Mesenteric fat pad (tissue), 1 donor: ENCODE results near the gene CFAP74. TPM values are rescaled to one million over a fixed set of nuclear protein-coding genes. Genes with fewer than 3 reads are reported as not detected.

ENCODE experiments used
- DNase-seq: peaks from one replicate; pipeline ENCODE4 v3.0.0-alpha.2; 2020; ENCODE audit warnings: low spot score
- total RNA-seq: library from RNA; stranded (reverse); fragmentation: NEBNext Ultra II Directional; extraction: Animal tissue kit (Norgen Biotek cat#: 25700); gene quantifications from one replicate; pipeline ENCODE4 v1.2.1, GENCODE V29; 2021
- donor health status: DM: yes; HTN: yes; CAD: no.

The CFAP74 gene
- total RNA-seq, 1 donor from 2014 or later = not detected

GRCh38 chr1:1929639-1930545, 73.7 kb downstream of the CFAP74 start:
- no peak for DNase-seq

GRCh38 chr1:1929102-1929638, 74.4 kb downstream of the CFAP74 start:
- DNase-seq = no peak

GRCh38 chr1:1928231-1929101, 75.1 kb downstream of the CFAP74 start:
- no peak for DNase-seq

- DNase-seq = no peak
Observed at GRCh38 chr1:1927751-1928150, 75.8 kb downstream of the CFAP74 start.

- no peak for DNase-seq
Observed at GRCh38 chr1:1926886-1927660, 76.5 kb downstream of the CFAP74 start.

- DNase-seq = no peak
Observed at GRCh38 chr1:1926346-1926811, 77.2 kb downstream of the CFAP74 start.

- DNase-seq = no peak
Observed at GRCh38 chr1:1925437-1926345, 77.9 kb downstream of the CFAP74 start.

- no peak for DNase-seq
Observed at GRCh38 chr1:1924849-1925248, 78.7 kb downstream of the CFAP74 start.

GRCh38 chr1:1924386-1924785, 79.2 kb downstream of the CFAP74 start:
- DNase-seq = no peak

- DNase-seq = no peak
Observed at GRCh38 chr1:1922956-1923833, 80.4 kb downstream of the CFAP74 start.

- no peak for DNase-seq
Observed at GRCh38 chr1:1922702-1922955, 81.0 kb downstream of the CFAP74 start.

GRCh38 chr1:1921901-1922701, 81.5 kb downstream of the CFAP74 start:
- no peak for DNase-seq

GRCh38 chr1:1921459-1921862, 82.1 kb downstream of the CFAP74 start:
- peak; percentile 88 for DNase-seq

GRCh38 chr1:1920608-1921458, 82.8 kb downstream of the CFAP74 start:
- DNase-seq = peak; percentile 89

- DNase-seq = no peak
Observed at GRCh38 chr1:1920057-1920607, 83.5 kb downstream of the CFAP74 start.

GRCh38 chr1:1919304-1920056, 84.1 kb downstream of the CFAP74 start:
- peak; percentile 100 for DNase-seq
